IPS-18c (cell line): ENCODE measurements around the gene BBS1.
"Not testable (repeated sequence)": the region's sequence is repeated elsewhere in the genome, so short reads cannot be mapped to it uniquely, and the experiment has no call there.

ENCODE experiments used
- H3K4me3 ChIP-seq: 2 replicates; pipeline ENCODE4 v1.7.0; 2013; ENCODE audit warnings: low read depth, mild to moderate bottlenecking, low read length, moderate library complexity; ENCODE audit not compliant: insufficient read depth
- H3K9me3 ChIP-seq: one replicate; pipeline ENCODE4 v1.6.1; 2013; ENCODE audit warnings: mild to moderate bottlenecking, low read length, moderate library complexity; ENCODE audit not compliant: control insufficient read depth, insufficient read depth

Gene BBS1

DNA sequence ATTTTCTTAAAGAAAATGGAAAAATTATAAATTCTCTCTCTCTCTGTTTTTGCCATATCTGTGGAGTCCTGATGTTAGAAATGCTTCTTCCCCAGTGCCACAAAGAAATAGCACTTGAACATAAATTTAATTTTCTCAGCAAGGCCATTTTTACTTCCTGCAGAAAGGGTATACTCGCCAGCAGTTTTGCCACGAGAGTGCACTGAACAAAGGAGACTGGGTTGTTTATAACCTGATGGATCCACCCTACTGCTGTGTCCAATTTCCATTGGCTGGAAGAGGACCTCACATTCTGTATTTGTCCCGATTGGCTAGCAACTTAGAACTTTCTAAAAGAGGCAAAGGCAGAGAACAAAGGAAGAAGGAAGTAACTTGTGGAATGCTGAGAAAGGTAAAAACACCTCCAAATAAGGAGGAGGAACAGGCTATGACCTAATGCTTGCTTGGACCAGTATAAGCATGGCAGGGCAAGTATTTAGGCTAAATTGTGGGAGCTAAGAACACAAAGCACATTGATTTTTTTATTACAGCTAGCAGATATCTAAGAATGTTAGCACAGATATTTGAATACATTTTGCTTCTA lies 72.2 kb downstream of the BBS1 start:
- not testable (repeated sequence) for H3K9me3 ChIP-seq, H3K4me3 ChIP-seq
